Measurements from ENCODE around the gene MMP17.

DNA sequence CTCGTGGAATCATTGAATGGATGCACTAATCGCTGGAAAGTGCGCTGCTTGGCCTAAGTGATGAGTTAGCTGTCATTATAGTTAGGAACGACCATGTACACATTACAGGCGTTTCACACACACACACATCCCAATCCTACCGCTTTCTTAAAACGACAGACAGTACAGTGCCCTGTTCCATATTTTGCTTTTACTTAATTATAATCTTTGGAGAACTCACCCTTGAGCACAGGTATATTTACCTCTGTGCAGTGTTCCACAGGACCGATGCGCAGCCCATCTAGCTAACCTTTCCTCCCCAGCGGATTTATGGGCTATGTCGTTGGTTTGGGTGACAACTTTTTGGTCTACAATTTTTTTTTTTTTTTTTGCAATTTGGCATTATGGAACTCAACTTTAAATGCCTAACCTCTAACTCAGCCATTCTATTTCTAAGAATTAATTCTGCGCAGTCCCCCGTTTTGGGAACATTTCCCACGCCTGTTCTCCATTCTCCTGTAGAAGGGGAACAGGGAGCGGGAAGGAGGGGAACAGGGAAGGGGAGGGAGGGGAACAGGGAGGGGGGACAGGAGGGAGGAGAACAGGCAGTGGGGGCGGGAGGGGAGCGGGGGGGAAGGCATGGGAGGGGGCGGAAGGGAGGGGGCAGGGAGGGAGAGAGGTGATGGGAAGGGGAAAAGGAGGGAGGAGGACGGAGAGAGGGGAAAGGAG lies 65.6 kb downstream of the MMP17 start:
- TF ChIP-seq, protein P1, sequence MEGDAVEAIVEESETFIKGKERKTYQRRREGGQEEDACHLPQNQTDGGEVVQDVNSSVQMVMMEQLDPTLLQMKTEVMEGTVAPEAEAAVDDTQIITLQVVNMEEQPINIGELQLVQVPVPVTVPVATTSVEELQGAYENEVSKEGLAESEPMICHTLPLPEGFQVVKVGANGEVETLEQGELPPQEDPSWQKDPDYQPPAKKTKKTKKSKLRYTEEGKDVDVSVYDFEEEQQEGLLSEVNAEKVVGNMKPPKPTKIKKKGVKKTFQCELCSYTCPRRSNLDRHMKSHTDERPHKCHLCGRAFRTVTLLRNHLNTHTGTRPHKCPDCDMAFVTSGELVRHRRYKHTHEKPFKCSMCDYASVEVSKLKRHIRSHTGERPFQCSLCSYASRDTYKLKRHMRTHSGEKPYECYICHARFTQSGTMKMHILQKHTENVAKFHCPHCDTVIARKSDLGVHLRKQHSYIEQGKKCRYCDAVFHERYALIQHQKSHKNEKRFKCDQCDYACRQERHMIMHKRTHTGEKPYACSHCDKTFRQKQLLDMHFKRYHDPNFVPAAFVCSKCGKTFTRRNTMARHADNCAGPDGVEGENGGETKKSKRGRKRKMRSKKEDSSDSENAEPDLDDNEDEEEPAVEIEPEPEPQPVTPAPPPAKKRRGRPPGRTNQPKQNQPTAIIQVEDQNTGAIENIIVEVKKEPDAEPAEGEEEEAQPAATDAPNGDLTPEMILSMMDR (IDR thresholded peaks at IDR 0.05; ENCODE audit: poor library complexity): no peak
- no peak for TF ChIP-seq EZH2 (IDR thresholded peaks at IDR 0.05; ENCODE audit: borderline replicate concordance)
